Heart left ventricle (tissue), 16 donors: ENCODE data around the gene N4BP2. TPM values are rescaled to one million over a fixed set of nuclear protein-coding genes. Genes with fewer than 3 reads are reported as not detected.

ENCODE experiments used
- ATAC-seq, 4 donors: fragments of 200-7000 bp; cut with Tn5 transposase; one replicate each; pipeline ENCODE4 v1.9.1; 2020 to 2022; ENCODE audit warnings: moderate library complexity in 4 of 4, mild to moderate bottlenecking in 3 of 4, moderate number of reproducible peaks in 1 of 4
- DNase-seq, 5 donors: peaks; one replicate each; pipeline ENCODE4 v3.0.0-alpha.2; 2020
- H3K27ac ChIP-seq, 12 donors: fragments of 200-600 bp; sonication (generic) in 4 of 12; one replicate each; pipeline versions ENCODE4 v1.5.0 to v1.8.0; 2016 to 2022; ENCODE audit warnings: mild to moderate bottlenecking in 2 of 12
- H3K27me3 ChIP-seq, 9 donors: fragments of 200-600 bp; sonication (generic) in 2 of 9; one replicate each; pipeline versions ENCODE4 v1.5.1 to v1.8.0; 2016 to 2022; ENCODE audit warnings: mild to moderate bottlenecking in 3 of 9
- H3K36me3 ChIP-seq, 9 donors: fragments of 200-600 bp; sonication (generic) in 2 of 9; one replicate each; pipeline versions ENCODE4 v1.5.0 to v1.8.0; 2018 to 2022; ENCODE audit warnings: mild to moderate bottlenecking in 2 of 9
- H3K4me1 ChIP-seq, 12 donors: fragments of 200-600 bp; sonication (generic) in 4 of 12; one replicate each; pipeline versions ENCODE4 v1.5.0 to v1.8.0; 2016 to 2022; ENCODE audit warnings: mild to moderate bottlenecking in 3 of 12
- H3K4me3 ChIP-seq, 12 donors: fragments of 200-600 bp; sonication (generic) in 4 of 12; one replicate each; pipeline versions ENCODE4 v1.5.0 to v1.8.0; 2017 to 2022; ENCODE audit warnings: mild to moderate bottlenecking in 9 of 12, moderate library complexity in 4 of 12
- H3K9me3 ChIP-seq, 12 donors: fragments of 200-600 bp; sonication (generic) in 4 of 12; one replicate each; pipeline versions ENCODE4 v1.5.0 to v1.8.0; 2016 to 2022; ENCODE audit warnings: mild to moderate bottlenecking in 1 of 12
- CTCF ChIP-seq, 12 donors: fragments of 200-600 bp; sonication (generic) in 4 of 12; IDR thresholded peaks; one replicate each; pipeline versions ENCODE4 v1.5.0 to v1.8.0; 2018 to 2022; ENCODE audit warnings: antibody characterized with exemption in 12 of 12, mild to moderate bottlenecking in 5 of 12
- POLR2A ChIP-seq, 2 donors: fragments of 450-650 bp; IDR thresholded peaks; one replicate each; pipeline ENCODE4 v1.6.1; 2017; ENCODE audit warnings: antibody characterized with exemption in 2 of 2, mild to moderate bottlenecking in 2 of 2, moderate library complexity in 2 of 2
- WGBS, 4 donors: extraction: QIAGEN DNeasy Blood & Tissue Kit in 2 of 4; methylation state at CpG; one replicate each; pipeline versions ENCODE4 v1.1.5 to v1.1.7; 2013 to 2018; 5-methylcytosine and 5-hydroxymethylcytosine counted together
- intact Hi-C, 10 donors: fragments of 100-400 bp; cut with DNase I; formaldehyde crosslinking; loops; one replicate each; pipeline versions ENCODE4 v1.11.1 to v1.14.2; 2022
- polyA plus RNA-seq, 2 donors: library from polyadenylated mRNA; stranded (reverse); fragments of 200-250 nt; gene quantifications; one replicate each; pipeline ENCODE4 v1.2.3, GENCODE V29; 2013
- total RNA-seq, 9 donors: library from RNA; depleted of rRNA in 2 of 9; stranded (reverse); fragments of >200 nt in 2 of 9; fragmentation: NEBNext Ultra II Directional in 3 of 9; extraction: Animal tissue kit (Norgen Biotek cat#: 25700) in 3 of 9; gene quantifications; one replicate each; pipeline versions ENCODE4 v1.1.0 to v1.2.4, GENCODE V29; 2016 to 2023
- donor health status: ischemic (EF 13 %, LVEDD 7.1; RV severe dilation, severe dysfunction).
- donor health status: healthy with polysubstance abuse.
- donor health status: DM: no; HTN: yes; CAD: no.
- donor health status: DM: no; HTN: no; CAD: no.
- donor health status: ischemic (EF 25% LVEDD 6.9; RV normal size, moderate dysfunction).
- donor health status: ischemic (EF 25% LVEDD 5.7; RV mildly dilated, moderate dysfunction).
- donor health status: healthy.
- donor health status: DM: yes; HTN: yes; CAD: no.
- donor health status: ischemic (EF 35%, LVEDD 5.7; RV mildly dilated, moderate dysfunction).
- donor health status: nonischemic (EF 11% LVEDD 7.7; RV severe dilation, severe dysfunction).
- donor health status: DM: yes; HTN: yes; CAD: no.
- donor health status: PGD.
- donor health status: ischemic (EF 29% LVEDD 5.4; RV normal size, mild dysfunction).
- donor health status: nonischemic (EF 23%, LVEDD 6.1; RV moderate dilation, normal function).

N4BP2 gene
- total and polyA plus RNA-seq, 11 donors: 0.57 to 6.8 (median 5.0) TPM

- Histone ChIP-seq H3K27ac (peak overlapping the region in 2 of 12 donors; percentile 9 to 47), H3K9me3 (no peaks in the 10 kb centered on the region), H3K4me3 (no peak overlapping the region), H3K4me1 (peaks cover 0 to 29% (median 0%) of the 10 kb centered on the region in 12 donors), H3K36me3 (no peaks in the 10 kb centered on the region), H3K27me3 (peaks cover 0 to 9% (median 0%) of the 10 kb centered on the region in 9 donors)
- TF ChIP-seq CTCF (IDR thresholded peaks at IDR 0.05): no peak
- TF ChIP-seq POLR2A (IDR thresholded peaks at IDR 0.05): no peak
- intact Hi-C loops: no loop called here
- ATAC-seq: peak in 2 of 4 donors; percentile 53 to 87
- 40 to 44% (median 42%) methylated on average over 1 of the region's 1 CpG for WGBS, 4 donors
- DNase-seq: no peak
These were observed 123.7 kb downstream of the N4BP2 start for GRCh38 chr4:40180356-40180755.

GRCh38 chr4:40182001-40182400 is 125.4 kb downstream of the N4BP2 start:
- WGBS, 4 donors: 83 to 91% (median 87%) methylated on average over 4 of the region's 4 CpGs
- Histone ChIP-seq H3K9me3 (no peaks in the 10 kb centered on the region), H3K27ac (no peak overlapping the region), H3K36me3 (no peaks in the 10 kb centered on the region), H3K4me1 (peaks cover 0 to 36% (median 0%) of the 10 kb centered on the region in 12 donors), H3K4me3 (no peak overlapping the region), H3K27me3 (peaks cover 0 to 9% (median 0%) of the 10 kb centered on the region in 9 donors)
- DNase-seq: no peak
- TF ChIP-seq POLR2A (IDR thresholded peaks at IDR 0.05) (no peak), CTCF (IDR thresholded peaks at IDR 0.05) (no peak)
- ATAC-seq: no peak
- intact Hi-C loops: no loop called here

GRCh38 chr4:40182954-40183353 is 126.3 kb downstream of the N4BP2 start:
- Histone ChIP-seq H3K27me3 (no peaks in the 10 kb centered on the region), H3K4me3 (no peak overlapping the region), H3K9me3 (no peaks in the 10 kb centered on the region), H3K36me3 (no peaks in the 10 kb centered on the region), H3K4me1 (peaks cover 0 to 36% (median 0%) of the 10 kb centered on the region in 12 donors), H3K27ac (no peak overlapping the region)
- DNase-seq: no peak
- no peak for TF ChIP-seq CTCF (IDR thresholded peaks at IDR 0.05)
- TF ChIP-seq POLR2A (IDR thresholded peaks at IDR 0.05): no peak
- intact Hi-C loops: no loop called here
- ATAC-seq: no peak
- WGBS, 4 donors: 94 to 98% (median 96%) methylated on average over 3 of the region's 3 CpGs

GRCh38 chr4:40183615-40184411 is 127.2 kb downstream of the N4BP2 start:
- Histone ChIP-seq H3K4me3 (no peak overlapping the region), H3K27me3 (no peaks in the 10 kb centered on the region), H3K27ac (peak overlapping the region in 1 of 12 donors; percentile 46), H3K36me3 (no peaks in the 10 kb centered on the region), H3K9me3 (no peaks in the 10 kb centered on the region), H3K4me1 (peaks cover 0 to 36% (median 0%) of the 10 kb centered on the region in 12 donors)
- TF ChIP-seq CTCF (IDR thresholded peaks at IDR 0.05): no peak
- no peak for TF ChIP-seq POLR2A (IDR thresholded peaks at IDR 0.05)
- DNase-seq (no peak), ATAC-seq (no peak)
- 89 to 93% (median 91%) methylated on average over 12 of the region's 12 CpGs for WGBS, 4 donors
- intact Hi-C loops: no loop called here
